ENCODE results near the gene RNF208. TPM values are rescaled to one million over a fixed set of nuclear protein-coding genes. Genes with fewer than 3 reads are reported as not detected.

The RNF208 gene
- total and polyA plus RNA-seq, 12 donors, result 1.1 to 90.5 (median 12.1) TPM

DNA sequence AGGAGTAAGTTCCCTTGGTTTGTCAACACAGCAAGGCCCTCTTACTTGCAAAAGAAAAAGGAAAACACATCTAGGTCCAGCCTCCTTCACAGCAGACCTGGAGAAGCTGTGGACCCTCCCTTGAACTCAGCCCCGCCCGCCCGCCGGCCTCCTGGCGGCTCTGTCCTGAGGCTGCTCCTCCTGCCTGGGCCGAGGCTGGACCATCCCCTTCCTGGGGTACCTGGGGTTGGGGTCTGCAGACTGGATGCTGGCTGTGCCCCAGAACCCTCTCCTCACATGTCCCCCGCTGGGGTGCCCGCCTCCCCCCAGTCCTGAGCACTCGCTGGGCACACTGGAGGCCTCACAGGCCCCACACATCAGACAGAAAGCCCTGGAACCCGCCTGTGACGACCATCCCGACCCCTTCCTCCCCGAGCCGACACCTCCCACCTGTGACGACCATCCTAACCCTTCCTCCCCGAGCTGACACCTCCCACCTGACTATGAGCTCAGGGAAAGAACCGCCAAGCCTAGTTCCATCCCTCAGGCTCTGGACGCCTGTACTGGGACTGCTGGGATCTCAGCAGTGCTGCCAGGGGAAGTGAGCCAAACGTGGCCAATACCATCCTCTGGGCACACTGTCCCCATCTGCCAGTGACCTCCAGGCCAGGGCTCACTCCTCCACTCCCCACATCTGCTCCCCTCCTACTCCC is 43.0 kb downstream of the RNF208 start:
- H3K9me3 ChIP-seq (replicated peaks in 1 of 3), result no peaks in the 10 kb centered on the region
- WGBS, 4 donors, result 89 to 93% (median 91%) methylated on average over 8 to 19 of the region's 19 CpGs
- H3K27me3 ChIP-seq, result no peaks in the 10 kb centered on the region
- H3K36me3 ChIP-seq (replicated peaks in 1 of 2), result peaks cover 0 to 48% of the 10 kb centered on the region in 2 donors
- TF ChIP-seq, protein P1, sequence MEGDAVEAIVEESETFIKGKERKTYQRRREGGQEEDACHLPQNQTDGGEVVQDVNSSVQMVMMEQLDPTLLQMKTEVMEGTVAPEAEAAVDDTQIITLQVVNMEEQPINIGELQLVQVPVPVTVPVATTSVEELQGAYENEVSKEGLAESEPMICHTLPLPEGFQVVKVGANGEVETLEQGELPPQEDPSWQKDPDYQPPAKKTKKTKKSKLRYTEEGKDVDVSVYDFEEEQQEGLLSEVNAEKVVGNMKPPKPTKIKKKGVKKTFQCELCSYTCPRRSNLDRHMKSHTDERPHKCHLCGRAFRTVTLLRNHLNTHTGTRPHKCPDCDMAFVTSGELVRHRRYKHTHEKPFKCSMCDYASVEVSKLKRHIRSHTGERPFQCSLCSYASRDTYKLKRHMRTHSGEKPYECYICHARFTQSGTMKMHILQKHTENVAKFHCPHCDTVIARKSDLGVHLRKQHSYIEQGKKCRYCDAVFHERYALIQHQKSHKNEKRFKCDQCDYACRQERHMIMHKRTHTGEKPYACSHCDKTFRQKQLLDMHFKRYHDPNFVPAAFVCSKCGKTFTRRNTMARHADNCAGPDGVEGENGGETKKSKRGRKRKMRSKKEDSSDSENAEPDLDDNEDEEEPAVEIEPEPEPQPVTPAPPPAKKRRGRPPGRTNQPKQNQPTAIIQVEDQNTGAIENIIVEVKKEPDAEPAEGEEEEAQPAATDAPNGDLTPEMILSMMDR (IDR thresholded peaks at IDR 0.05), result no peak
- no peak for TF ChIP-seq POLR2A (IDR thresholded peaks at IDR 0.05)
- no peak for DNase-seq
- intact Hi-C loops (cut with DNase I), result no loop called here
- H3K4me1 ChIP-seq (replicated peaks in 1 of 2), result peaks cover 8 to 10% of the 10 kb centered on the region in 2 donors
- peak overlapping the region in 2 of 5 donors; percentile 70 to 81 for H3K27ac ChIP-seq
- H3K4me3 ChIP-seq, result no peak overlapping the region

DNA sequence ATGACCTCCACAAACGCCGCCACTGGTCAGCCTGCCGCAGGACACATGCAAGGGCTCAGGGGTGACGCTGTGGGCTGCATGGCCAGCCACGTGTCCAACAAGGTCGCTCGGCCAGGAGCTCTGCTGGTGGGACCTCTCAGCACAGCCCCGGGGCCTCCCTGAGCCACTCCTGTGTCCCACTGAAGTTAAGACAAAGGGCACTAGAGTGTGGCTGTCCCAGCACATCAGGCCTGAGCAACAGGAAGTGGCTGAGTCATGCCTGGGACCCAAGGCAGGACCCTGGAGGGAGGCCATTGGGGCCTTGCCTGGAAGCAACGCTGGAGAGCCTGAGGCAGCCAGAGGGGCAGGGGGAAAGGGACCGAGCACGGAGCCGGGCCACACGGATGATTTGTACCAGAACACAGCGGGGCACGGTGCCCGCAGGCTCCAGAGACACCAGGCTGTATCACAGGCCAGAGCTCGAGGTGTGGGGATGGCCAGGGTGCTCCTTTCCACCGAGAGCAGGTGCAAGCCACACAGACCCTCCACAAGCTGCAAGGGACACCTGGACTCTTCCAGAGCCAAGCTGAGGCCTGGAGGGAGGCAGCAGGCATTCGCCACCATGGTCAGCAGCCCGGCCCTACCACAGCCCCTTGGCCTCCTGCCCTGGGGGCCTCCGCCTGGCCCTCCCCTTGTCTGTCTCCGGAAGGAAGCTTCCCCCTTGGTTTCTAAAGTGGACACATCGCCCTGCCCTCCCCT is 43.7 kb downstream of the RNF208 start:
- H3K36me3 ChIP-seq (replicated peaks in 1 of 2), result peaks cover 0 to 41% of the 10 kb centered on the region in 2 donors
- intact Hi-C loops (cut with DNase I), result no loop called here
- H3K27me3 ChIP-seq, result no peaks in the 10 kb centered on the region
- no peaks in the 10 kb centered on the region for H3K9me3 ChIP-seq (replicated peaks in 1 of 3)
- peak in 6 of 7 donors; percentile 64 to 78 (median 69) for DNase-seq
- peak overlapping the region in 4 of 5 donors; percentile 5 to 81 (median 42) for H3K27ac ChIP-seq
- peaks cover 8 to 10% of the 10 kb centered on the region in 2 donors for H3K4me1 ChIP-seq (replicated peaks in 1 of 2)
- TF ChIP-seq POLR2A (IDR thresholded peaks at IDR 0.05), result no peak
- TF ChIP-seq, protein P1 (IDR thresholded peaks at IDR 0.05), result no peak
- WGBS, 4 donors, result 69 to 85% (median 73%) methylated on average over 9 to 23 of the region's 23 CpGs
- no peak overlapping the region for H3K4me3 ChIP-seq

DNA sequence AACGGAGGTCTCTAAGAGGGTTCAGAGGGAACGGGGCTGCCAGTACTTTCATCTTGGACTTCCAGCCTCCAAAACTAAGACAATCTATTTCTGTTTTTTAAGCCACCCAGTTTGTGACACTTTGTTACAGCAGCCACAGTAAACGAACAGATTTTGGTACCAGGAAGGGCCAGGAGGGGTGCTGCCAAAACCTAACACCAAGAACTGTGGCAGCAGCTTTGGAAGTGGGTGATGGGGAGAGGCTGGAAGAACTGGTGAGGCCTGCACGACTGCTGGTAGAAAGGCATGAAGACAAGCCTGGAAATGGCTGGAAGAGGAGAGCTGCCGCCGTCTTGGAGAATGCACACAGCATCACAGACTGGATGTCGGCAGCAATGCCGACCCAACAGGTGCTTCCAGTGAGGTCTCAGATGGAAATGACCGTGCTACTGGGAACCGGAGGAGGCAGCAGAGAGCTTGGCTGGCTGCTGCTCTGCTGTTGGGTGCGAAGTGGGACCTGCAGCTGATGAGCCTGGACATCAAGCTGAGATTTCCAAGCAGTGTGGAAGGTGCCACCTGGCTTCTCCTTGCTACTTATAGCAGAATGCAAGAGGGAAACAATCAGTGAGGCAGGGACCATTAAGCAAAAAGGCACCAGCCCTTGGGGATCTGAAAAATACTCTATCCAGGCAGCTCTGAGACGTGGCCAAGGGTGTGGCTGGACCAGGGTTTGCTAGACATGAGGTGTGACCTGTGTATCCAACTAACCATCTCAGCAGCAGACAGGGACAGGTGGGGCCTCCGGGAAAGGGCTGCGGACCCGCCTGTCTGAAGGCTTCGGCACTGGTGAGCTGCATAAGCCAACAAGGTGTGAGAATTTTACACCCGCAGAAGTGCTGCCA is 45.5 kb downstream of the RNF208 start:
- Histone ChIP-seq H3K4me1 (replicated peaks in 1 of 2) (peaks cover 8 to 10% of the 10 kb centered on the region in 2 donors), H3K27me3 (peaks cover 9% of the 10 kb centered on the region), H3K27ac (no peak overlapping the region), H3K36me3 (replicated peaks in 1 of 2) (peaks cover 0 to 23% of the 10 kb centered on the region in 2 donors), H3K9me3 (replicated peaks in 1 of 3) (no peaks in the 10 kb centered on the region), H3K4me3 (no peak overlapping the region)
- TF ChIP-seq, protein P1 (IDR thresholded peaks at IDR 0.05), result peak in 3 of 6 experiments; percentile 19 to 34 (median 29)
- TF ChIP-seq POLR2A (IDR thresholded peaks at IDR 0.05), result no peak
- intact Hi-C loops (cut with DNase I), result no loop called here
- DNase-seq, result no peak
- 53 to 70% (median 64%) methylated on average over 12 to 17 of the region's 17 CpGs for WGBS, 4 donors

Data from adrenal gland (tissue), 12 donors.